Activated CD4-positive, alpha-beta T cell treated with anti-CD3 and anti-CD28 coated beads, Interleukin-2, amount 50 U/mL, for 4 hours (primary cell): Measurements from ENCODE around the gene UBE2G2.
"Not testable (repeated sequence)": the region's sequence is repeated elsewhere in the genome, so short reads cannot be mapped to it uniquely, and the experiment has no call there.

Experiments used
- DNase-seq, 2 experiments: peaks; one replicate each; pipeline ENCODE4 v3.0.0-alpha.2; 2020

Gene UBE2G2

GRCh38 chr21:44835647-44835973, 34.0 kb upstream of the UBE2G2 start:
- DNase-seq = no peak

GRCh38 chr21:44834951-44835646, 33.5 kb upstream of the UBE2G2 start:
- no peak for DNase-seq

GRCh38 chr21:44834231-44834950, 32.8 kb upstream of the UBE2G2 start:
- no peak for DNase-seq

- DNase-seq = no peak
Measured at GRCh38 chr21:44833663-44834062, 32.0 kb upstream of the UBE2G2 start.

GRCh38 chr21:44832516-44833255, 31.1 kb upstream of the UBE2G2 start:
- not testable (repeated sequence) for DNase-seq

GRCh38 chr21:44831227-44831860, 29.7 kb upstream of the UBE2G2 start:
- no peak for DNase-seq

- DNase-seq = no peak
Measured at GRCh38 chr21:44829507-44830092, 28.0 kb upstream of the UBE2G2 start.

- no peak for DNase-seq
Measured at GRCh38 chr21:44828362-44829056, 26.9 kb upstream of the UBE2G2 start.

- no peak for DNase-seq
Measured at GRCh38 chr21:44823179-44823660, 21.6 kb upstream of the UBE2G2 start.

- no peak for DNase-seq
Measured at GRCh38 chr21:44822484-44823178, 21.0 kb upstream of the UBE2G2 start.

- DNase-seq = no peak
Measured at GRCh38 chr21:44820851-44821250, 19.2 kb upstream of the UBE2G2 start.

GRCh38 chr21:44819283-44820243, 17.9 kb upstream of the UBE2G2 start:
- DNase-seq = no peak

GRCh38 chr21:44818640-44819011, 17.0 kb upstream of the UBE2G2 start:
- no peak for DNase-seq

GRCh38 chr21:44817914-44818639, 16.5 kb upstream of the UBE2G2 start, which contains the start of gene SUMO3:
TSS of gene SUMO3 (minus strand) at chr21:44818062. CDS start at chr21:44817968, 94 bp downstream.
- DNase-seq = peak; percentile 70 to 74

- peak; percentile 90 to 91 for DNase-seq
Measured at GRCh38 chr21:44817506-44817880, 15.9 kb upstream of the UBE2G2 start.

GRCh38 chr21:44816761-44817505, 15.3 kb upstream of the UBE2G2 start:
- DNase-seq = no peak

- DNase-seq = no peak
Measured at GRCh38 chr21:44815852-44816628, 14.4 kb upstream of the UBE2G2 start.

GRCh38 chr21:44815225-44815624, 13.6 kb upstream of the UBE2G2 start:
- DNase-seq = no peak
